ENCODE measurements around the gene LIN7A.

LIN7A gene

GRCh38 chr12:80938397-80938796 lies 663 bp upstream of the LIN7A start:
- Mint-ChIP-seq H3K9me3 (peaks cover 14% of the 10 kb centered on the region), H3K4me3 (no peak overlapping the region), H3K27ac (no peak overlapping the region), H3K4me1 (no peaks in the 10 kb centered on the region), H3K36me3 (no peaks in the 10 kb centered on the region)
- DNase-seq (ENCODE audit: low spot score in 2 of 2) (no peak), ATAC-seq (no peak)

- Mint-ChIP-seq H3K27ac (no peak overlapping the region), H3K36me3 (no peaks in the 10 kb centered on the region), H3K4me3 (no peak overlapping the region), H3K9me3 (peaks cover 11% of the 10 kb centered on the region), H3K4me1 (no peaks in the 10 kb centered on the region)
- no peak for ATAC-seq
- DNase-seq (ENCODE audit: low spot score in 2 of 2): no peak
These were observed 918 bp downstream of the LIN7A start for GRCh38 chr12:80936642-80937390.

- ATAC-seq (no peak), DNase-seq (ENCODE audit: low spot score in 2 of 2) (no peak)
- Mint-ChIP-seq H3K36me3 (no peaks in the 10 kb centered on the region), H3K4me1 (no peaks in the 10 kb centered on the region), H3K9me3 (peaks cover 11% of the 10 kb centered on the region), H3K4me3 (no peak overlapping the region), H3K27ac (no peak overlapping the region)
These were observed 1.4 kb downstream of the LIN7A start for GRCh38 chr12:80936353-80936641.

GRCh38 chr12:80935111-80935510 lies 2.6 kb downstream of the LIN7A start:
- Mint-ChIP-seq H3K4me1 (no peaks in the 10 kb centered on the region), H3K36me3 (no peaks in the 10 kb centered on the region), H3K27ac (no peak overlapping the region), H3K9me3 (peaks cover 11% of the 10 kb centered on the region), H3K4me3 (no peak overlapping the region)
- ATAC-seq (no peak), DNase-seq (ENCODE audit: low spot score in 2 of 2) (no peak)

- no peak overlapping the region for H3K27ac Mint-ChIP-seq
- no peak overlapping the region for H3K4me3 Mint-ChIP-seq
- ATAC-seq (no peak), DNase-seq (ENCODE audit: low spot score in 2 of 2) (no peak)
- peaks cover 7% of the 10 kb centered on the region for H3K9me3 Mint-ChIP-seq
- H3K4me1 Mint-ChIP-seq: no peaks in the 10 kb centered on the region
- H3K36me3 Mint-ChIP-seq: no peaks in the 10 kb centered on the region
These were observed 11.8 kb downstream of the LIN7A start for GRCh38 chr12:80925983-80926382.

- ATAC-seq: no peak
- Mint-ChIP-seq H3K4me3 (no peak overlapping the region), H3K9me3 (peaks cover 7% of the 10 kb centered on the region), H3K36me3 (no peaks in the 10 kb centered on the region), H3K4me1 (no peaks in the 10 kb centered on the region), H3K27ac (no peak overlapping the region)
- DNase-seq (ENCODE audit: low spot score in 2 of 2): no peak
These were observed 12.5 kb downstream of the LIN7A start for GRCh38 chr12:80925237-80925636.

- ATAC-seq (no peak), DNase-seq (ENCODE audit: low spot score in 2 of 2) (no peak)
- Mint-ChIP-seq H3K36me3 (no peaks in the 10 kb centered on the region), H3K9me3 (peaks cover 7% of the 10 kb centered on the region), H3K4me3 (no peak overlapping the region), H3K4me1 (no peaks in the 10 kb centered on the region), H3K27ac (no peak overlapping the region)
These were observed 13.3 kb downstream of the LIN7A start for GRCh38 chr12:80924437-80924836.

- no peak overlapping the region for H3K4me3 Mint-ChIP-seq
- DNase-seq (ENCODE audit: low spot score in 2 of 2): no peak
- ATAC-seq: no peak
- peaks cover 19% of the 10 kb centered on the region for H3K9me3 Mint-ChIP-seq
- no peaks in the 10 kb centered on the region for H3K36me3 Mint-ChIP-seq
- H3K27ac Mint-ChIP-seq: no peak overlapping the region
- H3K4me1 Mint-ChIP-seq: no peaks in the 10 kb centered on the region
These were observed 17.7 kb downstream of the LIN7A start for GRCh38 chr12:80920006-80920405.

GRCh38 chr12:80917651-80918050 lies 20.1 kb downstream of the LIN7A start:
- no peak overlapping the region for H3K4me3 Mint-ChIP-seq
- H3K36me3 Mint-ChIP-seq: no peaks in the 10 kb centered on the region
- H3K9me3 Mint-ChIP-seq: peaks cover 19% of the 10 kb centered on the region
- H3K27ac Mint-ChIP-seq: no peak overlapping the region
- ATAC-seq (no peak), DNase-seq (ENCODE audit: low spot score in 2 of 2) (no peak)
- H3K4me1 Mint-ChIP-seq: no peaks in the 10 kb centered on the region

GRCh38 chr12:80912901-80913770 lies 24.6 kb downstream of the LIN7A start:
- ATAC-seq (no peak), DNase-seq (ENCODE audit: low spot score in 2 of 2) (no peak)
- peaks cover 12% of the 10 kb centered on the region for H3K9me3 Mint-ChIP-seq
- H3K36me3 Mint-ChIP-seq: no peaks in the 10 kb centered on the region
- H3K4me1 Mint-ChIP-seq: no peaks in the 10 kb centered on the region
- no peak overlapping the region for H3K4me3 Mint-ChIP-seq
- no peak overlapping the region for H3K27ac Mint-ChIP-seq

- peaks cover 7% of the 10 kb centered on the region for H3K9me3 Mint-ChIP-seq
These were observed 28.4 kb downstream of the LIN7A start for GRCh38 chr12:80909370-80909769.

GRCh38 chr12:80902711-80903110 lies 35.0 kb downstream of the LIN7A start:
- Mint-ChIP-seq H3K9me3 (peaks cover 12% of the 10 kb centered on the region), H3K4me1 (no peaks in the 10 kb centered on the region), H3K27ac (no peak overlapping the region), H3K4me3 (no peak overlapping the region), H3K36me3 (no peaks in the 10 kb centered on the region)
- ATAC-seq: no peak
- no peak for DNase-seq (ENCODE audit: low spot score in 2 of 2)

More at GRCh38 chr12:80909370-80909769, 28.4 kb downstream of the LIN7A start:
- H3K36me3 Mint-ChIP-seq: no peaks in the 10 kb centered on the region
- DNase-seq (ENCODE audit: low spot score in 2 of 2): no peak
- no peak overlapping the region for H3K27ac Mint-ChIP-seq
- H3K4me3 Mint-ChIP-seq: no peak overlapping the region
- H3K4me1 Mint-ChIP-seq: no peaks in the 10 kb centered on the region
- no peak for ATAC-seq

GRCh38 chr12:80901661-80902060 lies 36.1 kb downstream of the LIN7A start:
- H3K9me3 Mint-ChIP-seq: peaks cover 12% of the 10 kb centered on the region
- no peaks in the 10 kb centered on the region for H3K4me1 Mint-ChIP-seq
- no peak for ATAC-seq
- no peak for DNase-seq (ENCODE audit: low spot score in 2 of 2)
- no peaks in the 10 kb centered on the region for H3K36me3 Mint-ChIP-seq
- no peak overlapping the region for H3K4me3 Mint-ChIP-seq
- H3K27ac Mint-ChIP-seq: no peak overlapping the region

GRCh38 chr12:80895240-80895639 lies 42.5 kb downstream of the LIN7A start:
- no peak overlapping the region for H3K4me3 Mint-ChIP-seq
- ATAC-seq (no peak), DNase-seq (ENCODE audit: low spot score in 2 of 2) (no peak)
- H3K4me1 Mint-ChIP-seq: no peaks in the 10 kb centered on the region
- H3K36me3 Mint-ChIP-seq: no peaks in the 10 kb centered on the region
- peaks cover 16% of the 10 kb centered on the region for H3K9me3 Mint-ChIP-seq
- H3K27ac Mint-ChIP-seq: no peak overlapping the region

- Mint-ChIP-seq H3K4me3 (no peak overlapping the region), H3K27ac (no peak overlapping the region), H3K36me3 (no peaks in the 10 kb centered on the region), H3K9me3 (peaks cover 15% of the 10 kb centered on the region), H3K4me1 (no peaks in the 10 kb centered on the region)
- DNase-seq (ENCODE audit: low spot score in 2 of 2) (no peak), ATAC-seq (no peak)
These were observed 43.6 kb downstream of the LIN7A start for GRCh38 chr12:80894179-80894578.

All from stimulated activated effector memory CD8-positive, alpha-beta T cell treated with anti-CD3 and anti-CD28 coated beads, Interleukin-12 subunit alpha, Interleukin-12 subunit beta, amount 100 ng/mL, for 72 hours (primary cell).